H7 (cell line): ENCODE results near the gene GIMAP8. TPM values are rescaled to one million over a fixed set of nuclear protein-coding genes. Genes with fewer than 3 reads are reported as not detected.

Experiments used
- DNase-seq: peaks from one replicate; pipeline ENCODE4 v3.0.0; 2012
- H3K27me3 ChIP-seq: 2 replicates; pipeline ENCODE4 v1.6.0; 2011; ENCODE audit warnings: mild to moderate bottlenecking, low read length; ENCODE audit not compliant: control insufficient read depth, insufficient read depth
- H3K36me3 ChIP-seq: replicated peaks from 2 replicates; pipeline ENCODE4 v1.5.1; 2011; ENCODE audit warnings: low read length; ENCODE audit not compliant: control insufficient read depth, insufficient read depth
- H3K4me3 ChIP-seq: 2 replicates; pipeline ENCODE4 v1.5.1; 2011; ENCODE audit warnings: low read depth, mild to moderate bottlenecking, control low read depth, low read length, moderate library complexity; ENCODE audit not compliant: insufficient read depth
- total RNA-seq: library from RNA; depleted of rRNA; stranded (reverse); fragments of >200 nt; shearing (Covaris generic); gene quantifications from 2 replicates; pipeline ENCODE4 v1.2.3, GENCODE V29; 2014

GIMAP8 gene
- total RNA-seq, 1 experiment from 2014 or later = not detected

- DNase-seq = no peak
- Histone ChIP-seq H3K4me3 (no peak overlapping the region), H3K36me3 (no peaks in the 10 kb centered on the region), H3K27me3 (no peaks in the 10 kb centered on the region)
Observed at GRCh38 chr7:150458235-150458634, 7.8 kb downstream of the GIMAP8 start.

- no peak for DNase-seq
- no peak overlapping the region for H3K4me3 ChIP-seq
Observed at GRCh38 chr7:150458756-150459155, 8.3 kb downstream of the GIMAP8 start.

GRCh38 chr7:150461520-150461919, 11.1 kb downstream of the GIMAP8 start:
- no peaks in the 10 kb centered on the region for H3K27me3 ChIP-seq
- DNase-seq = no peak

More at GRCh38 chr7:150458756-150459155, 8.3 kb downstream of the GIMAP8 start:
- Histone ChIP-seq H3K36me3 (no peaks in the 10 kb centered on the region), H3K27me3 (no peaks in the 10 kb centered on the region)

GRCh38 chr7:150462413-150462812, 12.0 kb downstream of the GIMAP8 start:
- no peak overlapping the region for H3K4me3 ChIP-seq
- no peak for DNase-seq
- H3K27me3 ChIP-seq = no peaks in the 10 kb centered on the region; the same call in 1 of the 2 replicates
- no peaks in the 10 kb centered on the region for H3K36me3 ChIP-seq

More at GRCh38 chr7:150461520-150461919, 11.1 kb downstream of the GIMAP8 start:
- Histone ChIP-seq H3K4me3 (no peak overlapping the region), H3K36me3 (no peaks in the 10 kb centered on the region)

GRCh38 chr7:150463461-150463860, 13.0 kb downstream of the GIMAP8 start:
- H3K4me3 ChIP-seq = no peak overlapping the region
- no peaks in the 10 kb centered on the region for H3K36me3 ChIP-seq
- DNase-seq = no peak
- no peaks in the 10 kb centered on the region; the same call in 1 of the 2 replicates for H3K27me3 ChIP-seq

GRCh38 chr7:150464962-150465361, 14.5 kb downstream of the GIMAP8 start:
- H3K36me3 ChIP-seq = no peaks in the 10 kb centered on the region
- no peak overlapping the region for H3K4me3 ChIP-seq
- no peaks in the 10 kb centered on the region; the same call in 1 of the 2 replicates for H3K27me3 ChIP-seq
- no peak for DNase-seq

GRCh38 chr7:150465414-150465813, 15.0 kb downstream of the GIMAP8 start:
- no peak for DNase-seq
- no peaks in the 10 kb centered on the region for H3K36me3 ChIP-seq
- no peaks in the 10 kb centered on the region; the same call in 1 of the 2 replicates for H3K27me3 ChIP-seq
- H3K4me3 ChIP-seq = no peak overlapping the region

- H3K36me3 ChIP-seq = no peaks in the 10 kb centered on the region
- H3K27me3 ChIP-seq = no peaks in the 10 kb centered on the region; the same call in 1 of the 2 replicates
- DNase-seq = no peak
- no peak overlapping the region for H3K4me3 ChIP-seq
Observed at GRCh38 chr7:150466477-150466876, 16.0 kb downstream of the GIMAP8 start.

GRCh38 chr7:150468241-150468640, 17.8 kb downstream of the GIMAP8 start:
- Histone ChIP-seq H3K36me3 (no peaks in the 10 kb centered on the region), H3K27me3 (no peaks in the 10 kb centered on the region; the same call in 1 of the 2 replicates), H3K4me3 (no peak overlapping the region)
- DNase-seq = no peak

- H3K36me3 ChIP-seq = no peaks in the 10 kb centered on the region
- no peak for DNase-seq
- H3K4me3 ChIP-seq = no peak overlapping the region
- no peaks in the 10 kb centered on the region; the same call in 1 of the 2 replicates for H3K27me3 ChIP-seq
Observed at GRCh38 chr7:150471886-150472285, 21.5 kb downstream of the GIMAP8 start.

- no peak overlapping the region for H3K4me3 ChIP-seq
- no peak for DNase-seq
- no peaks in the 10 kb centered on the region for H3K27me3 ChIP-seq
- H3K36me3 ChIP-seq = no peaks in the 10 kb centered on the region
Observed at GRCh38 chr7:150473902-150474301, 23.5 kb downstream of the GIMAP8 start.

- H3K27me3 ChIP-seq = peaks cover 2% of the 10 kb centered on the region; the same call in 1 of the 2 replicates
- DNase-seq = no peak
- no peak overlapping the region for H3K4me3 ChIP-seq
- H3K36me3 ChIP-seq = no peaks in the 10 kb centered on the region
Observed at GRCh38 chr7:150476285-150476684, 25.9 kb downstream of the GIMAP8 start.

GRCh38 chr7:150476819-150477631, 26.6 kb downstream of the GIMAP8 start:
- H3K4me3 ChIP-seq = no peak overlapping the region
- DNase-seq = no peak
- peaks cover 2% of the 10 kb centered on the region; the same call in 1 of the 2 replicates for H3K27me3 ChIP-seq
- H3K36me3 ChIP-seq = no peaks in the 10 kb centered on the region

- no peak overlapping the region for H3K4me3 ChIP-seq
- H3K27me3 ChIP-seq = peaks cover 2% of the 10 kb centered on the region; the same call in 1 of the 2 replicates
- no peaks in the 10 kb centered on the region for H3K36me3 ChIP-seq
- DNase-seq = no peak
Observed at GRCh38 chr7:150479023-150479716, 28.7 kb downstream of the GIMAP8 start.
